Fibroblast of skin of abdomen (primary cell): Measurements from ENCODE around the gene PRKCD.

Source experiments
- DNase-seq: peaks from one replicate; pipeline ENCODE4 v3.0.0-alpha.2; 2013

Gene PRKCD

DNA sequence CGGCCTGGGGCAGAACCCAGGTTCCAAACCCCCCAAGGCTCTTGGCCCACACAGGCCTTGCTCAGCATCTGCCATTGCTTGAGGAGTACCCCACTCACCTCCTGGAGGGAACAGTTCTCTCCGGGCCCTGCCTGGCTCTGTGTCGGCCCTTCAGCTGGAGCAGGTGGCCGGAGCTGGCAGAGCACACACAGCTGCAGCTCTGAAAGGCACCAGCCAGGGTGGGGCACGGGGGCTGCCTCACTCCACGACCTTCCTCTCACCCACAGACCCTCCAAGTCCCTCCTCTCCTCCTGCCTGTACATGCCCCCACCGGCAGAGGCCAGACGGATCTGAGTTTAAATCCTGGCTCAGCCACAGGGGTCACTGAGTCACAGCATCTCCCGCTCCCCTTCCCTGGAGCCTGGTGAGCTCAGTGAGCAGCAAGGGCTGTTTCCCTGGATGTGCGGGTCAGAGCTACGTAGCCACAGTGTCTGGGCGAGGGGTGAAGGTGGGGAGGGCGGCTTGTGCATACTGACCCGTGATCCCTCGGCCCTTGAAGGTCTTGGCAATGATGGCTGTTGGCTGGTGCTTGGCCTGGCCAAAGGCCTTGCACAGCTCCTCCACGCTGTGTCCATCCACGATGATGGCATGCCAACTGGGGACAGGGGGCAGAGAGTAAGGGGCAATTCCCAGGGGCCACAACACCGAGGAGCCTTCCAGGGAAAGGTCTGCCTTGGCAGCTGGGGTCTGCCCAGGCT, 71.8 kb downstream of the PRKCD start:
- DNase-seq: no peak

GRCh38 chr3:53234130-53234840, 73.3 kb downstream of the PRKCD start:
- no peak for DNase-seq

GRCh38 chr3:53234841-53235232, 73.8 kb downstream of the PRKCD start:
- DNase-seq: no peak

- DNase-seq: no peak
Measured at GRCh38 chr3:53235545-53235944, 74.5 kb downstream of the PRKCD start.

DNA sequence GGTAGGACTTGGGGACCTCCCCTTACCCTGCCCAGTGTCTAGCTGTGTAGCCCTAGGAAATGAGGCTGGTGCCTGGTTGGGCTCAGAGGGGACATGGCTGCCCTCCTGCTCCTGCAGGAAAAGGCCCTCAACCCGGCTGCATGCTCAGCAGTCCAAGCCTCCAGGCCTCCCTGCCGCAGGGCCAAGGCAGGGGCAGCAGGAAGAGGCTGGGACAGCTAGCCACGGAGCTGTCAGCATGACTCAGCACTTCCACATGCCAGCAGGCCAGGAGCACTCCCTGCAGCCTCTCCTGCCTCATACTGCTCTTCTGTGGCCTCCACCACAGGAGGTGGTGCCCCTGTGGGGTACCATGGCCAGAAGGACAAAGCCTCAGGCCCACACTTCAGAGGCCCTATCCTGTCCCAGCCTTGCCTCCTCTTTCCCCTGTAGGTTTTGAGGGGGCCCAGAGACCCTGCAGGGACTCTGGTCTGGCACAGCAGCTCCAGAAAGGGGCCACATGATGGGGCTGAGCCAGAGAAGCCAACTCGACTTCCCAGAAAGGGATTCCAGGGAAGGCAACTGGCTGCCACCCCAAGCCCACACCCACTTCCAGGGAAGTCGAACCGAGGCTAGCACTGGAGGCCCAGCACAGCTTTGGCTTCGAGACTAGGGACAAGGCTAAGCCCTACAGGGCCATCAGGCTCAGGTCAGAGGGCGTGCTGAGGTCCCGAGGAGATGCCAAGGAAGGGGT, 75.3 kb downstream of the PRKCD start:
- DNase-seq: peak; percentile 85

- DNase-seq: peak; percentile 94
Measured at GRCh38 chr3:53238051-53238850, 77.2 kb downstream of the PRKCD start.

- no peak for DNase-seq
Measured at GRCh38 chr3:53238886-53239285, 77.9 kb downstream of the PRKCD start.

GRCh38 chr3:53239800-53240199, 78.8 kb downstream of the PRKCD start:
- no peak for DNase-seq

DNA sequence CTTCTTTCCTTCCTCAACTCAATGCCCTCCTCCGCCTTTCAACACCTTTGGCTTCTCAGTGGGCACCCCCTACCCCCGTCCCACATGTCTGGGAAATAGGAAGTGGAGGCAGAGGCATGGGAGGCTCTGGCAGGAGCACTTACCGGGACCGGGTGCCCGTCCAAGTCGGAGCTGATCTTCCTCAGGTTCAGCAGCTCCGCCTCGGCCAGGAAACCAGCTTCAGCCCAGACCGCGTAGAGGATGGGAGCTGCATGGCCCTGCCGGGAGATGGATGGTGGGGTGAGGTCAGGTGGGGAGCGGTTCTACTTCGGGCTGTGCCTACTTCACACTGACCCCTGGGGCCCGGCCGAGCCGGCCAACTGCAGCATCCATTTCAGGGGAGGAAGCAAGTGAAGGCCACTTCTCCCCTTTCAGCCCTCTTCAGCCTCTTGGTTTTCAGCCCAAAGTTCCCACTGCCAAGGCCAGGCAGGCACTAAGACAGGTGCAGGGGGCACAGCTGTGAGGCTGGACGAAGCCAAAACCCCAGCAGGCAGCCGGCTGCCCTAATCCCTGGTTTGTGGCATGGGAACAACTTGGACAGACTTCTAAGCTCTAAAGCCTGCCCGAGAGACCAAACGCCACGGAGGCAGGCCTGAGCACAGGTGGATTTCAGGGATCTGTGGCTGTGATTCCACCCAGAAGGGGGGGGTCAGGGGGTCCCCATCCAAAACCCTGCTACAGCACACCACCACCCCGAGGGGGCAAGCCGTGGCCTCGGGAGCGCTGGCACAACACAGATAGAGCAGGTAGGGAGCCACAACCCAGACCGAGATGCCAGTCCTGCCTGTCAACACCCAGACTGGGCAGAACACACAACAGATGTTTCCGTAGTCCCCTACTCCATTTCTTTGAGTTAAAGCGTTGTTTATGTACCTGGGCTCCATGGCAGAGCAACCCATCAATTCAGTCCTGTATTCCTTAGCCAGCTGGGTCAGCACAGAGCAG, 80.3 kb downstream of the PRKCD start:
- no peak for DNase-seq

DNA sequence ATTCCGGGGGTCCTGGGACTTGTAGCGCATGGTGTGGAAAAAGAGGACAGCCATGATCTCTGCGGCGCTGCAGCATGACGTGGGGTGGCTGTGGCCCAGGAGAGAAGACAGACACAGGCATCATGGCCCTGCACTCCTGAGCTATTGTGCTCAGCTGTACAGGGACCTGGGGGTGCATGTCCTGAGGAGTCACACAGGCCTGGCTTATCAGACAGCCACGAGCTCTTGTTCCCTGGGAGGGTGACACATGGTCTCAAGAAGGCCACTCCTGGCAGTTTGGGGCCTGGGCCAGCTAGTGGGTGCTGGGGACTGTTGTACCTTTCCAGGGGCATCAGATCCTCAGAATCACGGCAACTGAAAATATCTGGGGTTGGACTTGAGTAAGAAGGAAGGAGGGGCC, 81.1 kb downstream of the PRKCD start:
- no peak for DNase-seq
